Amygdala (tissue), 56 donors: ENCODE data around the gene ALK.

Source experiments
- DNase-seq, 56 donors: peaks; one replicate each; lab custom pipeline; 2025; lab: John Stamatoyannopoulos, UW

The ALK gene

GRCh38 chr2:29394981-29395350 is 526.4 kb downstream of the ALK start:
- DNase-seq = no peak

- no peak for DNase-seq
These were observed 526.9 kb downstream of the ALK start for GRCh38 chr2:29394311-29394980.

GRCh38 chr2:29393676-29394075 is 527.7 kb downstream of the ALK start:
- DNase-seq = no peak

- DNase-seq = no peak
These were observed 528.6 kb downstream of the ALK start for GRCh38 chr2:29392774-29393173.

GRCh38 chr2:29390136-29390535 is 531.2 kb downstream of the ALK start:
- DNase-seq = no peak

GRCh38 chr2:29389686-29390085 is 531.7 kb downstream of the ALK start:
- DNase-seq = no peak

GRCh38 chr2:29388071-29388470 is 533.3 kb downstream of the ALK start:
- no peak for DNase-seq

- no peak for DNase-seq
These were observed 538.9 kb downstream of the ALK start for GRCh38 chr2:29382486-29382885.

- DNase-seq = no peak
These were observed 543.6 kb downstream of the ALK start for GRCh38 chr2:29377788-29378187.

- no peak for DNase-seq
These were observed 544.8 kb downstream of the ALK start for GRCh38 chr2:29376541-29376940.

GRCh38 chr2:29375843-29376242 is 545.5 kb downstream of the ALK start:
- DNase-seq = no peak

- no peak for DNase-seq
These were observed 546.6 kb downstream of the ALK start for GRCh38 chr2:29374823-29375222.

- DNase-seq = no peak
These were observed 547.5 kb downstream of the ALK start for GRCh38 chr2:29373870-29374269.

- no peak for DNase-seq
These were observed 549.2 kb downstream of the ALK start for GRCh38 chr2:29372185-29372584.

- DNase-seq = no peak
These were observed 550.7 kb downstream of the ALK start for GRCh38 chr2:29370581-29371125.

GRCh38 chr2:29370173-29370572 is 551.2 kb downstream of the ALK start:
- no peak for DNase-seq

- DNase-seq = no peak
These were observed 552.7 kb downstream of the ALK start for GRCh38 chr2:29368659-29369040.

GRCh38 chr2:29367986-29368658 is 553.3 kb downstream of the ALK start:
- DNase-seq = no peak

- DNase-seq = no peak
These were observed 558.3 kb downstream of the ALK start for GRCh38 chr2:29363111-29363510.

- DNase-seq = no peak
These were observed 560.2 kb downstream of the ALK start for GRCh38 chr2:29361231-29361630.

- no peak for DNase-seq
These were observed 561.2 kb downstream of the ALK start for GRCh38 chr2:29360016-29360784.
